Activated naive CD4-positive, alpha-beta T cell treated with anti-CD3 and anti-CD28 coated beads, Interleukin-2, amount 50 U/mL, for 16 hours (primary cell): ENCODE results near the gene GNB2.
A peak's percentile ranks its signal among the peaks of the same experiment; 100 is the strongest.

Source experiments
- DNase-seq: peaks from one replicate; pipeline ENCODE4 v3.0.0-alpha.2; 2020

The GNB2 gene

GRCh38 chr7:100682228-100682741 is 8.7 kb downstream of the GNB2 start:
- DNase-seq, result no peak

- DNase-seq, result no peak
Observed at GRCh38 chr7:100682991-100683658, 9.6 kb downstream of the GNB2 start.

GRCh38 chr7:100683659-100684533 is 10.4 kb downstream of the GNB2 start:
- DNase-seq, result no peak

- no peak for DNase-seq
Observed at GRCh38 chr7:100684534-100685042, 11.0 kb downstream of the GNB2 start.

GRCh38 chr7:100685049-100685605 is 11.6 kb downstream of the GNB2 start:
- DNase-seq, result no peak

- DNase-seq, result no peak
Observed at GRCh38 chr7:100685631-100686145, 12.1 kb downstream of the GNB2 start.

- DNase-seq, result no peak
Observed at GRCh38 chr7:100686201-100686821, 12.8 kb downstream of the GNB2 start.

- DNase-seq, result no peak
Observed at GRCh38 chr7:100686822-100687211, 13.3 kb downstream of the GNB2 start.

- DNase-seq, result no peak
Observed at GRCh38 chr7:100687261-100687660, 13.7 kb downstream of the GNB2 start.

GRCh38 chr7:100687751-100688300 is 14.3 kb downstream of the GNB2 start:
- DNase-seq, result no peak

- DNase-seq, result no peak
Observed at GRCh38 chr7:100688326-100688860, 14.9 kb downstream of the GNB2 start.

- no peak for DNase-seq
Observed at GRCh38 chr7:100689230-100690135, 15.9 kb downstream of the GNB2 start.

GRCh38 chr7:100691676-100692577 is 18.4 kb downstream of the GNB2 start:
- DNase-seq, result peak; percentile 83

- DNase-seq, result no peak
Observed at GRCh38 chr7:100692578-100692961, 19.0 kb downstream of the GNB2 start.

- DNase-seq, result no peak
Observed at GRCh38 chr7:100693312-100694097, 20.0 kb downstream of the GNB2 start.

- DNase-seq, result peak; percentile 76
Observed at GRCh38 chr7:100694098-100694745, 20.7 kb downstream of the GNB2 start, which contains the start of gene GIGYF1. GIGYF1 (minus strand) TSS chr7:100694250; CDS start chr7:100688238, 6,012 bp downstream.

- no peak for DNase-seq
Observed at GRCh38 chr7:100696123-100696521, 22.6 kb downstream of the GNB2 start.

GRCh38 chr7:100699018-100699417 is 25.5 kb downstream of the GNB2 start:
- DNase-seq, result no peak
